ENCODE results near the gene C11orf24. TPM values are rescaled to one million over a fixed set of nuclear protein-coding genes. Genes with fewer than 3 reads are reported as not detected.

C11orf24 gene
- polyA plus RNA-seq, 1 of the 3 experiments (the other 2 are of a cell fraction), result 50.9 TPM

DNA sequence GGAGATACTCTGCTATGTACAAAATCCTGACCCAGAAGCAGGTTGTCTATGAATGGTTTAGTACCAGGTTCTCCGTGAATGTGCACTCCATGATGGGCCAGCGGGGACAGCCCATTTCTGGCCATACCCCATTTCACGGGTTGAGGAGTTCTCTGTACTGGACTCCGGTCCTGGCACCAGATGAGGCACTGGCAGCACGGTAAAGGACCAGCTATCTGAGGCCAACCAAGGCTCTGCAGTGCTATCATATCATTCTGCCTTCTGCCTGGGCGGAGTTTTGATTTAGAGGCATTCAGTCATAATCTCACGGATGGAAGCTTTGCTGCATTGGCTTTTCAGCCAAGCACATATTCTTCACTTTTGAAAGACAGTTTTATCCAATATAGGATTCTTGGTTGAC, 40.2 kb downstream of the C11orf24 start:
- Histone ChIP-seq H3K4me3 (ENCODE audit: low read depth in 2 of 2, low read length in 1 of 2) (no peak overlapping the region), H3K4me2 (no peak overlapping the region), H3K9ac (no peak overlapping the region), H4K20me1 (ENCODE audit: insufficient read depth) (no peaks in the 10 kb centered on the region), H3F3A (replicated peaks; ENCODE audit: insufficient read depth) (no peaks in the 10 kb centered on the region), H3K4me1 (ENCODE audit: control insufficient read depth in 1 of 2, insufficient read depth in 2 of 2, low read depth in 1 of 2, low read length in 1 of 2) (no peaks in the 10 kb centered on the region), H3K27ac (ENCODE audit: low read depth in 2 of 2, low read length in 1 of 2) (no peak overlapping the region), H3K9me2 (no peaks in the 10 kb centered on the region), H3K9me3 (peaks cover 3% of the 10 kb centered on the region; the same call in 1 of the 2 replicates), H3K79me2 (ENCODE audit: insufficient read depth) (no peaks in the 10 kb centered on the region), H2AFZ (ENCODE audit: low read depth) (no peak overlapping the region), H3K36me3 (replicated peaks in 1 of 2; ENCODE audit: control insufficient read depth in 1 of 2, insufficient read depth in 2 of 2, low read length in 1 of 2) (no peaks in the 10 kb centered on the region), H3K27me3 (ENCODE audit: insufficient read depth) (no peaks in the 10 kb centered on the region; the same call in 1 of the 2 replicates)
- 78% methylated on average over 6 of the region's 7 CpGs for WGBS (ENCODE audit: low lambda C conversion rate)
- DNase-seq, result no peak
- POLR2A ChIA-PET, result no interaction called here
- CTCF ChIA-PET, result interaction anchor here (0.9 kb wide), 1 partner anchor 22 kb away, joined by 3 read pairs; no protein-coding TSS in a partner anchor
- TF ChIP-seq, protein P1, sequence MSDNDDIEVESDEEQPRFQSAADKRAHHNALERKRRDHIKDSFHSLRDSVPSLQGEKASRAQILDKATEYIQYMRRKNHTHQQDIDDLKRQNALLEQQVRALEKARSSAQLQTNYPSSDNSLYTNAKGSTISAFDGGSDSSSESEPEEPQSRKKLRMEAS (IDR thresholded peaks at IDR 0.05; ENCODE audit: low read depth), result no peak
- TF ChIP-seq, protein P2, sequence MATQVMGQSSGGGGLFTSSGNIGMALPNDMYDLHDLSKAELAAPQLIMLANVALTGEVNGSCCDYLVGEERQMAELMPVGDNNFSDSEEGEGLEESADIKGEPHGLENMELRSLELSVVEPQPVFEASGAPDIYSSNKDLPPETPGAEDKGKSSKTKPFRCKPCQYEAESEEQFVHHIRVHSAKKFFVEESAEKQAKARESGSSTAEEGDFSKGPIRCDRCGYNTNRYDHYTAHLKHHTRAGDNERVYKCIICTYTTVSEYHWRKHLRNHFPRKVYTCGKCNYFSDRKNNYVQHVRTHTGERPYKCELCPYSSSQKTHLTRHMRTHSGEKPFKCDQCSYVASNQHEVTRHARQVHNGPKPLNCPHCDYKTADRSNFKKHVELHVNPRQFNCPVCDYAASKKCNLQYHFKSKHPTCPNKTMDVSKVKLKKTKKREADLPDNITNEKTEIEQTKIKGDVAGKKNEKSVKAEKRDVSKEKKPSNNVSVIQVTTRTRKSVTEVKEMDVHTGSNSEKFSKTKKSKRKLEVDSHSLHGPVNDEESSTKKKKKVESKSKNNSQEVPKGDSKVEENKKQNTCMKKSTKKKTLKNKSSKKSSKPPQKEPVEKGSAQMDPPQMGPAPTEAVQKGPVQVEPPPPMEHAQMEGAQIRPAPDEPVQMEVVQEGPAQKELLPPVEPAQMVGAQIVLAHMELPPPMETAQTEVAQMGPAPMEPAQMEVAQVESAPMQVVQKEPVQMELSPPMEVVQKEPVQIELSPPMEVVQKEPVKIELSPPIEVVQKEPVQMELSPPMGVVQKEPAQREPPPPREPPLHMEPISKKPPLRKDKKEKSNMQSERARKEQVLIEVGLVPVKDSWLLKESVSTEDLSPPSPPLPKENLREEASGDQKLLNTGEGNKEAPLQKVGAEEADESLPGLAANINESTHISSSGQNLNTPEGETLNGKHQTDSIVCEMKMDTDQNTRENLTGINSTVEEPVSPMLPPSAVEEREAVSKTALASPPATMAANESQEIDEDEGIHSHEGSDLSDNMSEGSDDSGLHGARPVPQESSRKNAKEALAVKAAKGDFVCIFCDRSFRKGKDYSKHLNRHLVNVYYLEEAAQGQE (IDR thresholded peaks at IDR 0.05; ENCODE audit: low read depth, low read length), result no peak
- no peak for TF ChIP-seq FOXJ3 (CRISPR knock-in tag; IDR thresholded peaks at IDR 0.05)
- TF ChIP-seq RCOR1 (IDR thresholded peaks at IDR 0.05; ENCODE audit: low read length), result no peak
- no peak for TF ChIP-seq POLR2AphosphoS5 (IDR thresholded peaks at IDR 0.05; ENCODE audit: low read depth, low read length)
- TF ChIP-seq TAF1 (IDR thresholded peaks at IDR 0.05; ENCODE audit: borderline replicate concordance, low read depth, low read length), result no peak

DNA sequence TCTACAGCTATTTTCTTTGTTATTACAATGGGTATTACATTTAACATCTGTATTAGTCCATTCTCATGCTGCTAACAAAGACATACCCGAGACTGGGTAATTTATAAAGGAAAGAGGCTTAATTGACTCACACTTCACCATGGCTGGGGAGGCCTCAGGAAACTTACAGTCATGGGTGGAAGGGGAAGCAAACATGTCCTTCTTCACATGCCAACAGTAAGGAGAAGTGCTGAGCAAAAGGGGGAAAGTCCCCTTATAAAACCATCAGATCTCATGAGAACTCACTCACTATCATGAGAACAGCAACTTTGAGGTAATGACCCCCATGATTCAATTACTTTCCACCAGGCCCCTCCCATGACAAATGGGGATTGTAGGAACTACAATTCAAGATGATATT, 42.2 kb downstream of the C11orf24 start:
- no peaks in the 10 kb centered on the region for H4K20me1 ChIP-seq (ENCODE audit: insufficient read depth)
- CTCF ChIA-PET, result interaction anchor here (1.4 kb wide), 1 partner anchor 14 kb away, joined by 3 read pairs; no protein-coding TSS in a partner anchor
- H3K9me2 ChIP-seq, result no peaks in the 10 kb centered on the region
- no peak overlapping the region for H3K4me3 ChIP-seq (ENCODE audit: low read depth in 2 of 2, low read length in 1 of 2)
- H3K27ac ChIP-seq (ENCODE audit: low read depth in 2 of 2, low read length in 1 of 2), result no peak overlapping the region
- no peak overlapping the region for H3K4me2 ChIP-seq
- WGBS (ENCODE audit: low lambda C conversion rate), result 0% methylated on average over 1 of the region's 1 CpG
- no peak overlapping the region for H3K9ac ChIP-seq
- no peak for DNase-seq
- TF ChIP-seq ELF1 (IDR thresholded peaks at IDR 0.05), result no peak
- TF ChIP-seq EP300 (IDR thresholded peaks at IDR 0.05; ENCODE audit: borderline replicate concordance in 1 of 2, low read depth in 1 of 2, low read length in 1 of 2), result no peak
- no peak for TF ChIP-seq CHD2 (IDR thresholded peaks at IDR 0.05; ENCODE audit: low read length, partially characterized antibody)
- TF ChIP-seq, protein P3, sequence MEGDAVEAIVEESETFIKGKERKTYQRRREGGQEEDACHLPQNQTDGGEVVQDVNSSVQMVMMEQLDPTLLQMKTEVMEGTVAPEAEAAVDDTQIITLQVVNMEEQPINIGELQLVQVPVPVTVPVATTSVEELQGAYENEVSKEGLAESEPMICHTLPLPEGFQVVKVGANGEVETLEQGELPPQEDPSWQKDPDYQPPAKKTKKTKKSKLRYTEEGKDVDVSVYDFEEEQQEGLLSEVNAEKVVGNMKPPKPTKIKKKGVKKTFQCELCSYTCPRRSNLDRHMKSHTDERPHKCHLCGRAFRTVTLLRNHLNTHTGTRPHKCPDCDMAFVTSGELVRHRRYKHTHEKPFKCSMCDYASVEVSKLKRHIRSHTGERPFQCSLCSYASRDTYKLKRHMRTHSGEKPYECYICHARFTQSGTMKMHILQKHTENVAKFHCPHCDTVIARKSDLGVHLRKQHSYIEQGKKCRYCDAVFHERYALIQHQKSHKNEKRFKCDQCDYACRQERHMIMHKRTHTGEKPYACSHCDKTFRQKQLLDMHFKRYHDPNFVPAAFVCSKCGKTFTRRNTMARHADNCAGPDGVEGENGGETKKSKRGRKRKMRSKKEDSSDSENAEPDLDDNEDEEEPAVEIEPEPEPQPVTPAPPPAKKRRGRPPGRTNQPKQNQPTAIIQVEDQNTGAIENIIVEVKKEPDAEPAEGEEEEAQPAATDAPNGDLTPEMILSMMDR (IDR thresholded peaks at IDR 0.05), result no peak
- no peak for TF ChIP-seq TCF12 (IDR thresholded peaks at IDR 0.05)
- TF ChIP-seq SIN3A (IDR thresholded peaks at IDR 0.05; ENCODE audit: borderline replicate concordance, low read depth, low read length), result no peak
- TF ChIP-seq, protein P4, sequence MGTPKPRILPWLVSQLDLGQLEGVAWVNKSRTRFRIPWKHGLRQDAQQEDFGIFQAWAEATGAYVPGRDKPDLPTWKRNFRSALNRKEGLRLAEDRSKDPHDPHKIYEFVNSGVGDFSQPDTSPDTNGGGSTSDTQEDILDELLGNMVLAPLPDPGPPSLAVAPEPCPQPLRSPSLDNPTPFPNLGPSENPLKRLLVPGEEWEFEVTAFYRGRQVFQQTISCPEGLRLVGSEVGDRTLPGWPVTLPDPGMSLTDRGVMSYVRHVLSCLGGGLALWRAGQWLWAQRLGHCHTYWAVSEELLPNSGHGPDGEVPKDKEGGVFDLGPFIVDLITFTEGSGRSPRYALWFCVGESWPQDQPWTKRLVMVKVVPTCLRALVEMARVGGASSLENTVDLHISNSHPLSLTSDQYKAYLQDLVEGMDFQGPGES (IDR thresholded peaks at IDR 0.05; ENCODE audit: low read depth, low read length), result no peak
- TF ChIP-seq RFX5 (IDR thresholded peaks at IDR 0.05; ENCODE audit: low read length), result no peak
- no peak for TF ChIP-seq RAD21 (IDR thresholded peaks at IDR 0.05; ENCODE audit: low read length)
- TF ChIP-seq SMC3 (IDR thresholded peaks at IDR 0.05; ENCODE audit: low read depth, low read length), result no peak
- no peak for TF ChIP-seq TEAD4 (IDR thresholded peaks at IDR 0.05; ENCODE audit: borderline replicate concordance, insufficient read depth)
- no peak for TF ChIP-seq MXI1 (IDR thresholded peaks at IDR 0.05; ENCODE audit: low read depth, low read length)
- no peak for TF ChIP-seq GABPA (IDR thresholded peaks at IDR 0.05; ENCODE audit: low read depth)
- no peaks in the 10 kb centered on the region; the same call in 1 of the 2 replicates for H3K27me3 ChIP-seq (ENCODE audit: insufficient read depth)
- H2AFZ ChIP-seq (ENCODE audit: low read depth), result no peak overlapping the region
- H3K79me2 ChIP-seq (ENCODE audit: insufficient read depth), result no peaks in the 10 kb centered on the region
- no peaks in the 10 kb centered on the region for H3K36me3 ChIP-seq (replicated peaks in 1 of 2; ENCODE audit: control insufficient read depth in 1 of 2, insufficient read depth in 2 of 2, low read length in 1 of 2)
- no peaks in the 10 kb centered on the region for H3K4me1 ChIP-seq (ENCODE audit: control insufficient read depth in 1 of 2, insufficient read depth in 2 of 2, low read depth in 1 of 2, low read length in 1 of 2)
- POLR2A ChIA-PET, result no interaction called here
- H3F3A ChIP-seq (replicated peaks; ENCODE audit: insufficient read depth), result no peaks in the 10 kb centered on the region
- peaks cover 3% of the 10 kb centered on the region; the same call in 1 of the 2 replicates for H3K9me3 ChIP-seq

Data from SK-N-SH (cell line).